K562 (cell line): ENCODE results near the gene ACAT2. TPM values are rescaled to one million over a fixed set of nuclear protein-coding genes. Genes with fewer than 3 reads are reported as not detected.

ENCODE experiments used
- HMGN3 ChIP-seq: IDR thresholded peaks from 2 replicates; pipeline ENCODE4 v1.6.1; 2011; ENCODE audit warnings: borderline replicate concordance, low read depth, mild to moderate bottlenecking, mixed read lengths, low read length; ENCODE audit not compliant: insufficient read length; ENCODE audit errors: extremely low read depth
- SETDB1 ChIP-seq: IDR thresholded peaks from one replicate; pipeline ENCODE4 v1.6.1; 2012; ENCODE audit warnings: low read length, control low read depth, inconsistent platforms
- SRSF3 ChIP-seq: fragments of 200-400 bp; formaldehyde crosslinking; IDR thresholded peaks from 2 replicates; pipeline ENCODE4 v1.6.1; 2016; ENCODE audit warnings: mild to moderate bottlenecking, low read length, moderate library complexity; ENCODE audit not compliant: insufficient read depth
- STAT5A ChIP-seq: IDR thresholded peaks from 2 replicates; pipeline ENCODE4 v1.6.1; 2012; ENCODE audit warnings: low read length, inconsistent platforms, borderline replicate concordance
- SUPT5H ChIP-seq: fragments of 450-650 bp; IDR thresholded peaks from 2 replicates; pipeline ENCODE4 v1.6.1; 2016
- ZFP36 ChIP-seq: fragments of 150-350 bp; IDR thresholded peaks from 2 replicates; pipeline ENCODE4 v1.6.1; 2018; ENCODE audit warnings: low read length, low read depth; ENCODE audit not compliant: partially characterized antibody
- ZNF12 ChIP-seq: sonication (generic); formaldehyde crosslinking; IDR thresholded peaks from 2 replicates; pipeline ENCODE4 v1.4.0; 2020; ENCODE audit warnings: mild to moderate bottlenecking, missing genetic modification reagents
- ZNF830 ChIP-seq: fragments of 250-450 bp; sonication (Bioruptor Pico); IDR thresholded peaks from 2 replicates; pipeline ENCODE4 v1.5.0; 2021; ENCODE audit warnings: mild to moderate bottlenecking
- polyA plus RNA-seq, 8 experiments: library from polyadenylated mRNA; depleted of rRNA in 4 of 8; stranded (reverse) in 5 of 8; unstranded in 3 of 8; fragments of >200 nt; fragmentation: Nextera tagmentation in 2 of 8; fragmentation: Illumina TruSeq in 1 of 8; extraction: Ambion mirVana in 2 of 8; extraction: Trizol in 1 of 8; gene quantifications; 2 replicates each; pipeline versions ENCODE4 v1.2.1 to v1.2.3, GENCODE V29; 2011 to 2014; ENCODE audit warnings: inconsistent platforms in 1 of 8, missing spikeins in 1 of 8
- total RNA-seq, 7 experiments: library from RNA; depleted of rRNA in 6 of 7; stranded (reverse); fragments of >200 nt in 6 of 7; fragmentation: Illumina TruSeq in 2 of 7; extraction: Trizol in 2 of 7; gene quantifications; 2 replicates each; pipeline versions ENCODE4 v1.2.1 to v1.2.3, GENCODE V29; 2011 to 2021; ENCODE audit warnings: low replicate concordance in 1 of 7
- TF ChIP-seq, protein P1 (sequence below), 2 experiments: fragments of 250-450 bp in 1 of 2; fragments of 450-650 bp in 1 of 2; sonication (Bioruptor Pico) in 1 of 2; IDR thresholded peaks; 2 replicates each; pipeline versions ENCODE4 v1.6.1 to v1.8.0; 2016 to 2021; ENCODE audit warnings: mild to moderate bottlenecking in 2 of 2, moderate library complexity in 2 of 2, missing compliant biosample characterization in 1 of 2, missing genetic modification characterization in 1 of 2
- TF ChIP-seq, protein P2 (sequence below): fragments of 450-650 bp; IDR thresholded peaks from 2 replicates; pipeline ENCODE4 v1.6.1; 2018; ENCODE audit warnings: mild to moderate bottlenecking, low read depth; ENCODE audit not compliant: partially characterized antibody
- TF ChIP-seq, protein P3 (sequence below): sonication (generic); formaldehyde crosslinking; IDR thresholded peaks from 2 replicates; pipeline ENCODE4 v1.5.0; 2020; ENCODE audit warnings: missing genetic modification reagents

Gene ACAT2
- total and polyA plus RNA-seq, 9 of the 15 experiments (the other 6 are each of a cell fraction or from before 2014, with no cell fraction given) = 63.0 to 309 (median 144) TPM

DNA sequence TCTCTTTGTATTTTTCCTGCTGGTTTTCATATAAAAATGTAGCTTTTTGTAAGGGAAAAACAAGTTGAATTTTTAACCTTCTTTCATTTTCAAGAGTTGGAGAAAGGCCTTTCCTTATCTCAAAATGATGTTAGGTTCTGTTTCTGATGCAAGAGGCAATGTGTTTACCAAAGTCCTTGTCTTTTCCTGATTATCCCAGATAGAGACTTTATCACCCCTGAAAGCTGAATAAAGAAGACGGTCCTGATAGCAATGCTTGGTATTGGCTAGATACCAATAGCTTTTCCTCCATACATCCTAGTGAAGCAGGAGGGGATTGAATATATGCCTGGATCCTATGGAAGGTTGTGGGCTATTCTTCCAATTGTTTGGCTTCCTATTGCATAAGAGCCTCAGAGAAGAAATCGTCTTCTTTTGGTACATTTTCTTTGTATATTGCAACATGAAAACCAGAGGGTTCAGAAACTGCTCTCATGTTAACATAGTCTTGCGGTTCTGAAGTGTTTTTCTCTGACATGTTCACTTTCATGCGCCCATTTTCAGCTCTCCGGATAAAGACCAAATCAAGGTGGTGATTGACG, 43.7 kb downstream of the ACAT2 start (continued):
- TF ChIP-seq, protein P1, sequence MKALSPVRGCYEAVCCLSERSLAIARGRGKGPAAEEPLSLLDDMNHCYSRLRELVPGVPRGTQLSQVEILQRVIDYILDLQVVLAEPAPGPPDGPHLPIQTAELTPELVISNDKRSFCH (CRISPR knock-in tag; IDR thresholded peaks at IDR 0.05) = no peak
- TF ChIP-seq, protein P1 (tag; IDR thresholded peaks at IDR 0.05) = 0 out of 2 replicates have a peak, but pooled peaks have one; percentile 9
- TF ChIP-seq ZFP36 (no peak), ZNF12 (CRISPR knock-in tag) (no peak), STAT5A (no peak), SRSF3 (no peak), SETDB1 (no peak), SUPT5H (no peak), HMGN3 (no peak), ZNF830 (CRISPR knock-in tag) (no peak)
- TF ChIP-seq, protein P2, sequence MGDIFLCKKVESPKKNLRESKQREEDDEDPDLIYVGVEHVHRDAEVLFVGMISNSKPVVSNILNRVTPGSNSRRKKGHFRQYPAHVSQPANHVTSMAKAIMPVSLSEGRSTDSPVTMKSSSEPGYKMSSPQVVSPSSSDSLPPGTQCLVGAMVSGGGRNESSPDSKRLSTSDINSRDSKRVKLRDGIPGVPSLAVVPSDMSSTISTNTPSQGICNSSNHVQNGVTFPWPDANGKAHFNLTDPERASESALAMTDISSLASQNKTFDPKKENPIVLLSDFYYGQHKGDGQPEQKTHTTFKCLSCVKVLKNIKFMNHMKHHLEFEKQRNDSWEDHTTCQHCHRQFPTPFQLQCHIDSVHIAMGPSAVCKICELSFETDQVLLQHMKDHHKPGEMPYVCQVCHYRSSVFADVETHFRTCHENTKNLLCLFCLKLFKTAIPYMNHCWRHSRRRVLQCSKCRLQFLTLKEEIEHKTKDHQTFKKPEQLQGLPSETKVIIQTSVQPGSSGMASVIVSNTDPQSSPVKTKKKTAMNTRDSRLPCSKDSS = no peak
- TF ChIP-seq, protein P3, sequence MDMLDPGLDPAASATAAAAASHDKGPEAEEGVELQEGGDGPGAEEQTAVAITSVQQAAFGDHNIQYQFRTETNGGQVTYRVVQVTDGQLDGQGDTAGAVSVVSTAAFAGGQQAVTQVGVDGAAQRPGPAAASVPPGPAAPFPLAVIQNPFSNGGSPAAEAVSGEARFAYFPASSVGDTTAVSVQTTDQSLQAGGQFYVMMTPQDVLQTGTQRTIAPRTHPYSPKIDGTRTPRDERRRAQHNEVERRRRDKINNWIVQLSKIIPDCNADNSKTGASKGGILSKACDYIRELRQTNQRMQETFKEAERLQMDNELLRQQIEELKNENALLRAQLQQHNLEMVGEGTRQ = no peak
